Thyroid gland (tissue), 4 donors: ENCODE results near the gene SOX21. TPM values are rescaled to one million over a fixed set of nuclear protein-coding genes. Genes with fewer than 3 reads are reported as not detected.

Experiments used
- DNase-seq, 2 donors: peaks; one replicate each; pipeline ENCODE4 v3.0.0-alpha.2; 2019
- H3K27ac ChIP-seq, 3 donors: fragments of 200-600 bp; sonication (generic); 1 replicate in 2 of 3; 2 replicates in 1 of 3; pipeline ENCODE4 v1.5.1; 2016 to 2019; ENCODE audit warnings: mild to moderate bottlenecking in 1 of 3, moderate library complexity in 1 of 3
- H3K27me3 ChIP-seq: fragments of 200-600 bp; sonication (generic); one replicate; pipeline ENCODE4 v1.5.1; 2019
- H3K36me3 ChIP-seq, 2 donors: fragments of 200-600 bp; sonication (generic); one replicate each; pipeline ENCODE4 v1.5.1; 2016 to 2019
- H3K4me1 ChIP-seq, 2 donors: fragments of 200-600 bp; sonication (generic); one replicate each; pipeline ENCODE4 v1.5.1; 2017 to 2019
- H3K4me3 ChIP-seq, 3 donors: fragments of 200-600 bp; sonication (generic); replicated peaks in 1 of 3; 1 replicate in 2 of 3; 2 replicates in 1 of 3; pipeline ENCODE4 v1.5.1; 2016; ENCODE audit warnings: mild to moderate bottlenecking in 1 of 3
- H3K9me3 ChIP-seq: fragments of 200-600 bp; sonication (generic); one replicate; pipeline ENCODE4 v1.5.1; 2017
- POLR2A ChIP-seq, 2 donors: fragments of 450-650 bp; IDR thresholded peaks; one replicate each; pipeline ENCODE4 v1.6.1; 2017; ENCODE audit warnings: antibody characterized with exemption in 2 of 2, mild to moderate bottlenecking in 2 of 2, moderate library complexity in 1 of 2
- WGBS, 2 donors: methylation state at CpG; one replicate each; pipeline ENCODE4 v1.1.5; 2017; 5-methylcytosine and 5-hydroxymethylcytosine counted together
- intact Hi-C: fragments of 100-400 bp; cut with DNase I; formaldehyde crosslinking; loops from one replicate; pipeline ENCODE4 v1.15.1; 2023
- total RNA-seq, 4 donors: library from RNA; depleted of rRNA; stranded (reverse); fragments of >200 nt; gene quantifications; one replicate each; pipeline ENCODE4 v1.2.3, GENCODE V29; 2016
- TF ChIP-seq, protein P1 (sequence below), 6 experiments: fragments of 200-600 bp in 3 of 6; fragments of 450-650 bp in 3 of 6; sonication (generic) in 3 of 6; IDR thresholded peaks; one replicate each; pipeline ENCODE4 v1.5.1; 2016 to 2019; ENCODE audit warnings: antibody characterized with exemption in 6 of 6, mild to moderate bottlenecking in 2 of 6, inconsistent platforms in 1 of 6, moderate library complexity in 1 of 6

SOX21 gene
- total RNA-seq, 4 donors from 2014 or later = 0.20 to 0.22 TPM; not detected in 2

- Histone ChIP-seq H3K9me3 (no peaks in the 10 kb centered on the region), H3K4me3 (no peak overlapping the region), H3K27ac (no peak overlapping the region), H3K27me3 (peaks cover 67% of the 10 kb centered on the region), H3K4me1 (peaks cover 11 to 41% of the 10 kb centered on the region in 2 donors), H3K36me3 (no peaks in the 10 kb centered on the region)
- TF ChIP-seq, protein P1, sequence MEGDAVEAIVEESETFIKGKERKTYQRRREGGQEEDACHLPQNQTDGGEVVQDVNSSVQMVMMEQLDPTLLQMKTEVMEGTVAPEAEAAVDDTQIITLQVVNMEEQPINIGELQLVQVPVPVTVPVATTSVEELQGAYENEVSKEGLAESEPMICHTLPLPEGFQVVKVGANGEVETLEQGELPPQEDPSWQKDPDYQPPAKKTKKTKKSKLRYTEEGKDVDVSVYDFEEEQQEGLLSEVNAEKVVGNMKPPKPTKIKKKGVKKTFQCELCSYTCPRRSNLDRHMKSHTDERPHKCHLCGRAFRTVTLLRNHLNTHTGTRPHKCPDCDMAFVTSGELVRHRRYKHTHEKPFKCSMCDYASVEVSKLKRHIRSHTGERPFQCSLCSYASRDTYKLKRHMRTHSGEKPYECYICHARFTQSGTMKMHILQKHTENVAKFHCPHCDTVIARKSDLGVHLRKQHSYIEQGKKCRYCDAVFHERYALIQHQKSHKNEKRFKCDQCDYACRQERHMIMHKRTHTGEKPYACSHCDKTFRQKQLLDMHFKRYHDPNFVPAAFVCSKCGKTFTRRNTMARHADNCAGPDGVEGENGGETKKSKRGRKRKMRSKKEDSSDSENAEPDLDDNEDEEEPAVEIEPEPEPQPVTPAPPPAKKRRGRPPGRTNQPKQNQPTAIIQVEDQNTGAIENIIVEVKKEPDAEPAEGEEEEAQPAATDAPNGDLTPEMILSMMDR (IDR thresholded peaks at IDR 0.05) = no peak
- intact Hi-C loops = no loop called here
- 17 to 22% methylated on average over 7 of the region's 7 CpGs for WGBS, 2 donors
- DNase-seq = no peak
These were observed 3.1 kb downstream of the SOX21 start for GRCh38 chr13:94709001-94709834.

DNA sequence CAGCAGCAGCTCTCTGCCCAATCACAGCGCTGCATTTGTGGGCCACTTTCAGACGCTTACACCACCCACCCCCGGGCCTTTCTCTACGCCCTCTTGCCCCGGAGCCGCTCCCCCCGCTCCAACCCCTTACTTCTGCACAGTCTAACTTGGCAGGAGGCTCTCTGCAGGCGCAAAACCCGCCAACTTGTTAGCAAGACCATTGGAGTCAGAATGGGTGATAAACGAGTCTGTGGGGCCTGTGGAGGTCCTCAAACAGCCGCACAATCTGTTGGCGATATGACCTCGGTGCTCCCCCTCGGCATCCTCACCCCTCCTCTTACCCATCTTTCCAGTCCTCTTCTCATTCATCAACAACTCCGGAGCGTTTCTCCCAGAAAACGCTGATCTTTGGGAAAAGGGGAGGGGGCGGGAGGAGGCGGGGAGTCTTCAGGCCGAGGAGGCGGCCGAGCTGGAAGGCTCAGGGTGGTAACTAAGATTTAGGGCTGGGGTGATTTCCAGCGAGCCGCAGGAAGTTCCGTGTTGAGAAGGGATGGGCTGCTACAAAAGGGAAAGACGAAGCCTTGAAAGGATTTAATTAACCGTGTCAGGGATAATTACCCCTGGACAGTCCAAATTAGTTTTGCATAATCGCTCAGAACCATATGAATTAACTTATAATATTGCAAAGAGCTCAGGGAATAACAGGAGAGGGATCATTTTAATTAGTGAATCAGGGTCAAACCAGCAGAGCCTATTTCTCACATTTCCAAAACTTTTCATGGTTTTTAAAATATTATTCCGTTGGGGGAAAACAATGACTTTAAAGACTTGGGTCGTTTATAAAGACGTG, 4.1 kb downstream of the SOX21 start:
- Histone ChIP-seq H3K27me3 (peaks cover 62% of the 10 kb centered on the region), H3K4me3 (no peak overlapping the region), H3K36me3 (no peaks in the 10 kb centered on the region), H3K9me3 (no peaks in the 10 kb centered on the region), H3K4me1 (peaks cover 11 to 38% of the 10 kb centered on the region in 2 donors), H3K27ac (no peak overlapping the region)
- 8 to 9% methylated on average over 31 of the region's 31 CpGs for WGBS, 2 donors
- TF ChIP-seq, protein P1 (IDR thresholded peaks at IDR 0.05) = no peak
- no peak for TF ChIP-seq POLR2A (IDR thresholded peaks at IDR 0.05)
- intact Hi-C loops = no loop called here
- DNase-seq = no peak

DNA sequence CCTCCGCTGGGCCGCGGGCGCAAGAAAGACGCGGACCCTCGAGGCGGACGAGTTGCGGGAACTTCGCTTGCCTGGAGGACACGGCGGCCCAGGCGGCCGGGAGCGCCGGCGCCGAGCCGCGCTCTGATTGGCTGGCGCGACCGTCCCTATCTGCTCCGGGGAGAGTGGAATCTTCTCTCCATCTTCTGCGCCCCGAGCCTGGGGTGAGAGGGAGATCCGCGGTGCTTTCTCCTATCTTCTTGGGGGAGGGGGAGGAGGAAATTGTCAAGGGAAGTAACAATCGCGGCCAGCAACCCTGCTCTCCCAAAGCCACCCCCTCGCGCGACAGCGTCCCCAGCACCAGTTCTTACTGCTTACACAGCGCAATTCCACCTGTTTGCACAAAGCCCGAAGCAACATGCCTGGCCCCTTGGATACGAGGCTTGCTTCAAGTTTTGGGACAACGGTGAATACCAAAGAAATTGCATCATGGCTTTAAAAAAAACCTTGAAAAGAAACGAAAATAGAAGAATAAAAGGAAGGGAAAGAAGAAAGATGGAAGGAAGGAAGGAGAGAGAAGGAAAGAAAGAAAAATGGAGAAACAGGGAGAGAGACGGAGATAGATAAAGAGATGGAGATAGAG, 4.8 kb downstream of the SOX21 start:
- WGBS, 2 donors = 6 to 12% methylated on average over 30 to 41 of the region's 41 CpGs
- peaks cover 58% of the 10 kb centered on the region for H3K27me3 ChIP-seq
- no peak for DNase-seq
- no peak overlapping the region for H3K27ac ChIP-seq
- intact Hi-C loops = no loop called here
- no peaks in the 10 kb centered on the region for H3K9me3 ChIP-seq
- H3K4me3 ChIP-seq = no peak overlapping the region
- peaks cover 8 to 31% of the 10 kb centered on the region in 2 donors for H3K4me1 ChIP-seq
- no peaks in the 10 kb centered on the region for H3K36me3 ChIP-seq
- TF ChIP-seq POLR2A (IDR thresholded peaks at IDR 0.05) = no peak
- TF ChIP-seq, protein P1 (IDR thresholded peaks at IDR 0.05) = no peak

DNA sequence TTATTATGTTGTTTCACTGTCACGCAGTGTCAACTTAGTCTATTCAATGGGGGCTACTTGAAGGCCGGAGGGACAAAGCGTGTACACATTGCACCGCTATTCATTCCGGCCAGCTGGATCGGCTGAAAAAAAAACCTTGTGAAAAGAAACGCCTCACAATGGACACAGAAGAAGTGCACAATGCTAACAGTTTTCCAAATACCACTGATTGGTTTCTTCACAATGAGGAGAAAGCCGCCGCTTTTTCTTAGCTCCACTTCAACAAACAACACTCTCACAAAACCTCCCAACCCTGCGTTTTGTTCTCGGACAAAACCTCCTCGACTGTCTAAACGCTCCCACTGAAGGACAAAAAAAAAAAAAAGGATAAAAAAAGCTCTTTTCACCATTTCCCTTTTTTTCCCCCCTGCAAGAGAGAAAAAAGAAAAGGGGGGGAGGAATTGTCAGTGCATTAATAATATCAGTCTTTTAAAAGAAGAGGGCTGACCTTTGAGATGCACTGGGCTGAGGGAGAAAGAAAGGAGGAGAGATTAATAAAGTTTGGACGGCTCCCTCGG, 5.4 kb downstream of the SOX21 start:
- Histone ChIP-seq H3K4me3 (no peak overlapping the region), H3K4me1 (peaks cover 8 to 25% of the 10 kb centered on the region in 2 donors), H3K9me3 (no peaks in the 10 kb centered on the region), H3K27me3 (peaks cover 58% of the 10 kb centered on the region), H3K36me3 (no peaks in the 10 kb centered on the region), H3K27ac (no peak overlapping the region)
- TF ChIP-seq, protein P1 (IDR thresholded peaks at IDR 0.05) = no peak
- TF ChIP-seq POLR2A (IDR thresholded peaks at IDR 0.05) = no peak
- intact Hi-C loops = no loop called here
- DNase-seq = no peak
- 12 to 15% methylated on average over 15 of the region's 15 CpGs for WGBS, 2 donors
